AG04449 (cell line): ENCODE measurements around the gene RYR2.

ENCODE experiments used
- CTCF ChIA-PET: fragments of 350-600 bp; formaldehyde crosslinking; extraction: SDS; loops from one replicate; lab custom pipeline; 2021; ENCODE audit warnings: antibody characterized with exemption; lab: Yijun Ruan, JAX
- POLR2A ChIA-PET: fragments of 400-600, 350-600 bp; formaldehyde crosslinking; extraction: SDS; loops from one replicate; lab custom pipeline; 2020; ENCODE audit warnings: antibody characterized with exemption, inconsistent platforms; lab: Yijun Ruan, JAX
- DNase-seq: peaks from one replicate; pipeline ENCODE4 v3.0.0-alpha.2; 2010; ENCODE audit warnings: low read depth, low spot score
- H3K4me3 ChIP-seq: 2 replicates; pipeline ENCODE4 v1.5.1; 2011; ENCODE audit warnings: low read depth, mild to moderate bottlenecking, control low read depth, low read length
- TF ChIP-seq, protein P1 (sequence below): IDR thresholded peaks from one replicate; pipeline ENCODE4 v1.5.1; 2011; ENCODE audit warnings: mild to moderate bottlenecking, moderate library complexity, low read length, control low read depth, inconsistent platforms; ENCODE audit not compliant: insufficient read depth; ENCODE audit errors: missing control alignments

Gene RYR2

DNA sequence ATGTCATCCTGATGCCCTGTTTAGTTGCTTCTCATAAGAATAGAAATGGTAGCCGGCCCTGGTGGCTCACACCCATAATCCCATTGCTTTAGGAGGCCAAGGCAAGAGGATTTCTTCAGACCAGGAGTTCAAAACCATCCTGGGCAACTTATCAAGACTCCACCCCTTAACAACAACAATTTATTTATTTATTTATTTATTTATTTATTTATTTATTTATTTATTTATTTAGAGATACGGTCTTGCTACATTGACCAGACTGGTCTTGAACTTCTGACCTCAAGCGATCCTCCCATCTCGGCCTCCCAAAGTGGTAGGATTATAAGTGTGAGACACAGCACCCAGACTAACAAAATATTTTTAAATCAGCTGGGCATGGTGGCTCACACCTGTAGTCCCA, 41.8 kb upstream of the RYR2 start:
- TF ChIP-seq, protein P1, sequence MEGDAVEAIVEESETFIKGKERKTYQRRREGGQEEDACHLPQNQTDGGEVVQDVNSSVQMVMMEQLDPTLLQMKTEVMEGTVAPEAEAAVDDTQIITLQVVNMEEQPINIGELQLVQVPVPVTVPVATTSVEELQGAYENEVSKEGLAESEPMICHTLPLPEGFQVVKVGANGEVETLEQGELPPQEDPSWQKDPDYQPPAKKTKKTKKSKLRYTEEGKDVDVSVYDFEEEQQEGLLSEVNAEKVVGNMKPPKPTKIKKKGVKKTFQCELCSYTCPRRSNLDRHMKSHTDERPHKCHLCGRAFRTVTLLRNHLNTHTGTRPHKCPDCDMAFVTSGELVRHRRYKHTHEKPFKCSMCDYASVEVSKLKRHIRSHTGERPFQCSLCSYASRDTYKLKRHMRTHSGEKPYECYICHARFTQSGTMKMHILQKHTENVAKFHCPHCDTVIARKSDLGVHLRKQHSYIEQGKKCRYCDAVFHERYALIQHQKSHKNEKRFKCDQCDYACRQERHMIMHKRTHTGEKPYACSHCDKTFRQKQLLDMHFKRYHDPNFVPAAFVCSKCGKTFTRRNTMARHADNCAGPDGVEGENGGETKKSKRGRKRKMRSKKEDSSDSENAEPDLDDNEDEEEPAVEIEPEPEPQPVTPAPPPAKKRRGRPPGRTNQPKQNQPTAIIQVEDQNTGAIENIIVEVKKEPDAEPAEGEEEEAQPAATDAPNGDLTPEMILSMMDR = no peak
- ChIA-PET CTCF (no interaction called here), POLR2A (no interaction called here)
- no peak overlapping the region for H3K4me3 ChIP-seq
- no peak for DNase-seq

DNA sequence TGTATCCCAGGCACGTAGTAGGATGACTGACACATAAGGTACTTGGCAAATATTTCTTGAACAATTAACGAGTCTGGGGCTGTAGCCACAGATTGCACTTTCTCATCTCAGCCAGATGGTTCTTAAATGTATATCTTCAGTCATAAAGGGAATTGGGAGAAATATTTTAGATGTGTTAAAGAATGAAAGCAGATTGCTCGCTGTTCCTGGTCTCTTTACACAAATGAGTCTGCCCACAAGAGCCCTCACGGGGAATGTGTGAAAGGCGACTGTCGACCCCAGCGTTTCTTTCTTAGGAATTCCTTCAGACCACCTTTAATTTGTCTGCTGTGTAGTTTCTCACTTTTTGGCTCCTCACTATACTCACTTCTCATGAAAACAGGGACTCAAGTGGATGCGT, 38.5 kb upstream of the RYR2 start:
- no peak for DNase-seq
- TF ChIP-seq, protein P1 = no peak
- CTCF ChIA-PET = no interaction called here
- POLR2A ChIA-PET = no interaction called here
- H3K4me3 ChIP-seq = no peak overlapping the region

DNA sequence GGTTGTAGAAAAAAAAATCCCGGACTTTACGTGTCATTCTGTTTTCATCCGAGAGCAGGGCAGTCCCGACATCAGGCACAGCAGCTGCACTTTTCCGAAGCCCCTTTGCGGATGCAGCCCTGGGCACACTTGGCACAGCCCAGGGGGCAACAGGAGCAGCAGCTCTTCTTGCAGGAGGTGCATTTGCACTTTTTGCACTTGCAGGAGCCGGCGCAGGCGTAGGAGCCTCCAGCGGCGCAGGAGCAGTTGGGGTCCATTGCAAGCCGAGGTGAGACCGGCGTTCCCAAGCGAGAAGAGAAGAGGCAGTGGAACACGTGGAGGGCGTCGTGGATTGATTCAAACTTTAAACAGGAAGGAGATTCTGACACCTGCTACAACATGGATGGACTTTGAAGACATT, 37.9 kb upstream of the RYR2 start, which contains the start of gene MT1HL1:
Gene MT1HL1 (minus strand): TSS at position 326 of the 400 bp plus-strand sequence. CDS start 69 bp downstream, at position 257.
- H3K4me3 ChIP-seq = no peak within 1 kb of the TSS
- no peak for DNase-seq
- CTCF ChIA-PET = no interaction called here
- POLR2A ChIA-PET = no interaction called here
- TF ChIP-seq, protein P1 = no peak

DNA sequence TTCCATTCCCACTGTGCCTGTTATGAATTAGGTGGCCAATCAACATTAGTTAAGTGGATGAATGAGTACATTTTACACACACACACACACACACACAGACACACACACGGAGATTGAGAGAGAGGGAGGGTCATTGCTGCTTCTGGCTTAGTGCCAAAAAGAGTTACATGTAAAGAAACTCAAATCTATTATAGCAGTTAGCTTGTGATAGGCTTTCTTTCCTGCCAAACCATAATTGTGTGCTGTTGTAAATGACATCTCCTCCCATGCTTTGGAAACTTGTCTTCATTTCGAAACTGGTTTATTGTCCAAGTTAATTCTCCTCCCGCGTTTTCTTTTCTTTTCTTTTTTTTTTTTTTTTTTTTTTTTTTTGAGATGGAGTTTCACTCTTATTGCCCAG, 36.3 kb upstream of the RYR2 start:
- no peak overlapping the region for H3K4me3 ChIP-seq
- DNase-seq = no peak
- POLR2A ChIA-PET = no interaction called here
- CTCF ChIA-PET = no interaction called here
- TF ChIP-seq, protein P1 = no peak

DNA sequence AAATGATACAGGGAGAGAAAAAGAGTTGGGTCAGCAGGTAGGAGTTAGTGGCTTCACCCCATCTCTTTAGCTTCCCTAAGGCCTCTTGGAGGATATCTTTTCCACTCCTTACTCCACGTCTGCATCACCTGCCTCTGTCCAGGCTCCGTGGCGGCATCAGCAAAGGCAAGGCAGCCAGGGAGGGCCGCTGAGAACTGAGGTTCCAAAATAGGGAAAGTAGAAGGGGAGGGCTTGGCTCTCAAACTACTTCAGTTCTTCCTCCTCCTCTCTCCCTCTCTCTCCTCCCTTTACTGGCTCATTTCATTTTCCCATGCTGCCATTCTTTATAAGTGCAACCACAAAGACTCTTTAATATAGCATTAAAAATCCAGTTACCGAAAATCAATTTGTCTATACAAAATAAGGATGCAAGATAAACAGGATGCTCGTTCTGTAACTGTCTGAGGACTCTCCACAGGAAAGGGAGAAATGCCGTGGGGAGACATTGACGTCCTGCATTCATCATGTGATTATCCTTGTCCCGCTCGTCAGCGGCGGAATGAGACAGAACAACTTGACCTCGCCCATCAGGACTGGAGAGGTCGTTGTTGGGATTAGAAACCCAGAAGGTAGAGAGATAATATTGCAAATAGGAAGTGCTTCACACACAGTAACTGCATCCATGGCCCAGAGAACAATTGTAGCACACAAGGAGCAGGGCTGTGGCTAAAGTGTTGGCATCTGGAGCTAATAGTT, 34.7 kb upstream of the RYR2 start:
- CTCF ChIA-PET = no interaction called here

DNA sequence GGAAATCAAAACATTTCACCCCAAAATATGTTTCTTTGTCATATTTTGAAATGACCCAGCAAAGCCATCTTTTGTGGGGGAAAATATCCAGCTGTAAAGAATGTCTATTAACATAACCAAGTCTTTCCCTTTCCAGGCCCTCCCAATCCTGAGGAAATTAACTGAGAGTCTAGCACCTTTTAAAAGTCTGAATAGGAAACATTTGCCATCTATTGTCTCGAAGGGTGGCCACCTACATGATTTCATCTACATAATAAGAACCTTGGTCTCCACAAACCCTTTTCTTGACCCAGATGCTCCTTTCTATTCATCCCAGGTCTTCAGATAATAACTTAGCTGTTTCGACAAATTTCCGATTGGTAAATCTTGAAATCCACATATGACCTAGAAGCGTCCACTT, 32.4 kb upstream of the RYR2 start:
- no peak for DNase-seq
- CTCF ChIA-PET = no interaction called here
- no peak overlapping the region for H3K4me3 ChIP-seq
- POLR2A ChIA-PET = no interaction called here
- TF ChIP-seq, protein P1 = no peak

More for the DNA sequence above, 34.7 kb upstream of the RYR2 start:
- no peak overlapping the region for H3K4me3 ChIP-seq
- DNase-seq = no peak
- TF ChIP-seq, protein P1 = no peak
- POLR2A ChIA-PET = no interaction called here
